GM18499 (cell line): ENCODE data around the gene ASB18.

Source experiments
- ATAC-seq: cut with Tn5 transposase; IDR thresholded peaks from one replicate; pipeline ENCODE4 v1.9.1; 2021; ENCODE audit warnings: moderate number of reproducible peaks; ENCODE audit not compliant: insufficient read depth, unreplicated experiment

Gene ASB18

GRCh38 chr2:236155406-236155805, 108.8 kb downstream of the ASB18 start:
- no peak for ATAC-seq

- no peak for ATAC-seq
These were observed 117.8 kb downstream of the ASB18 start for GRCh38 chr2:236146436-236146835.

GRCh38 chr2:236143811-236144210, 120.4 kb downstream of the ASB18 start:
- no peak for ATAC-seq
